Endothelial cell of umbilical vein (primary cell): Measurements from ENCODE around the gene BZW2. TPM values are rescaled to one million over a fixed set of nuclear protein-coding genes. Genes with fewer than 3 reads are reported as not detected.

ENCODE experiments used
- BruUV-seq: library from RNA; stranded (reverse); fragments of 400-500 nt; replicated peaks from 2 replicates; lab custom pipeline; 2021; lab: Mats Ljungman, UMichigan
- CTCF ChIA-PET: fragments of 300-600, 350-600 bp; sonication (Branson Sonifier 250); formaldehyde crosslinking; loops from one replicate; lab custom pipeline; 2021; ENCODE audit warnings: antibody characterized with exemption, inconsistent platforms; lab: Charles Lee
- POLR2A ChIA-PET: fragments of 300-600, 350-600 bp; sonication (Branson Sonifier 250); formaldehyde crosslinking; loops from one replicate; lab custom pipeline; 2021; ENCODE audit warnings: antibody characterized with exemption, inconsistent platforms; lab: Charles Lee
- DNase-seq: peaks from one replicate; pipeline ENCODE4 v3.0.0-alpha.2; 2011; ENCODE audit warnings: low read depth, low spot score
- FAIRE-seq: peaks from 2 replicates; lab custom pipeline; 2011; peaks lifted over from hg19 to GRCh38; lab: Jason Lieb, UNC
- H2AFZ ChIP-seq: 2 replicates; pipeline ENCODE4 v1.6.0; 2012; ENCODE audit warnings: low read depth, low read length, control low read depth, inconsistent platforms
- H3K27ac ChIP-seq: 2 replicates; pipeline ENCODE4 v1.5.1; 2011; ENCODE audit warnings: low read depth, mild to moderate bottlenecking, control low read depth, low read length, moderate library complexity; ENCODE audit not compliant: insufficient read depth
- H3K27me3 ChIP-seq, 2 experiments: 2 replicates each; pipeline versions ENCODE4 v1.6.0 to v1.6.1; 2011; ENCODE audit warnings: low read length in 2 of 2, mixed read lengths in 1 of 2; ENCODE audit not compliant: control insufficient read depth in 2 of 2, insufficient read depth in 2 of 2
- H3K36me3 ChIP-seq, 2 experiments: 2 replicates in 1 of 2; 3 replicates in 1 of 2; pipeline ENCODE4 v1.5.1; 2011; ENCODE audit warnings: low read length in 2 of 2, mild to moderate bottlenecking in 1 of 2, moderate library complexity in 1 of 2; ENCODE audit not compliant: control insufficient read depth in 2 of 2, insufficient read depth in 2 of 2; ENCODE audit errors: extremely low read depth in 1 of 2
- H3K4me1 ChIP-seq: 3 replicates; pipeline ENCODE4 v1.5.1; 2011; ENCODE audit warnings: mild to moderate bottlenecking, low read length; ENCODE audit not compliant: control insufficient read depth, insufficient read depth; ENCODE audit errors: extremely low read depth
- H3K4me2 ChIP-seq: 2 replicates; pipeline ENCODE4 v1.6.1; 2011; ENCODE audit warnings: low read length, control low read depth, mixed read lengths; ENCODE audit not compliant: insufficient read depth
- H3K4me3 ChIP-seq, 3 experiments: fragments of 200-600 bp in 1 of 3; sonication (generic), shearing (Covaris generic) in 1 of 3; replicated peaks in 1 of 3; 2 replicates each; pipeline ENCODE4 v1.5.1; 2011 to 2016; ENCODE audit warnings: control low read depth in 3 of 3, low read length in 3 of 3, mild to moderate bottlenecking in 2 of 3, inconsistent platforms in 1 of 3, low read depth in 1 of 3, moderate library complexity in 1 of 3; ENCODE audit not compliant: insufficient read depth in 1 of 3
- H3K79me2 ChIP-seq: 2 replicates; pipeline ENCODE4 v1.6.0; 2012; ENCODE audit warnings: low read length, inconsistent platforms; ENCODE audit not compliant: control insufficient read depth, insufficient read depth
- H3K9ac ChIP-seq: replicated peaks from 2 replicates; pipeline ENCODE3; 2011; ENCODE audit warnings: low read length, control low read depth; ENCODE audit not compliant: insufficient read depth; ENCODE audit errors: extremely low read depth
- H3K9me1 ChIP-seq: replicated peaks from 3 replicates; pipeline ENCODE4 v1.6.0; 2011; ENCODE audit warnings: mild to moderate bottlenecking, low read length; ENCODE audit not compliant: control insufficient read depth, insufficient read depth; ENCODE audit errors: extremely low read depth
- H3K9me3 ChIP-seq: replicated peaks from 2 replicates; pipeline ENCODE4 v1.5.1; 2012; ENCODE audit warnings: low read length, inconsistent platforms; ENCODE audit not compliant: control insufficient read depth, insufficient read depth
- H4K20me1 ChIP-seq: replicated peaks from 2 replicates; pipeline ENCODE3; 2011; ENCODE audit warnings: mild to moderate bottlenecking, low read length; ENCODE audit not compliant: control insufficient read depth, insufficient read depth; ENCODE audit errors: extremely low read depth
- EZH2 ChIP-seq: IDR thresholded peaks from 2 replicates; pipeline ENCODE4 v1.6.1; 2012; ENCODE audit warnings: borderline replicate concordance, low read depth, mild to moderate bottlenecking, moderate library complexity, low read length, inconsistent platforms; ENCODE audit not compliant: severe bottlenecking
- FOS ChIP-seq: IDR thresholded peaks from 2 replicates; pipeline ENCODE4 v1.6.1; 2011; ENCODE audit warnings: mild to moderate bottlenecking, low read length, moderate library complexity, borderline replicate concordance; ENCODE audit not compliant: insufficient read depth
- GATA2 ChIP-seq: IDR thresholded peaks from 2 replicates; pipeline ENCODE4 v1.7.0; 2011; ENCODE audit warnings: low read depth, mild to moderate bottlenecking, moderate library complexity, mixed read lengths, low read length; ENCODE audit not compliant: insufficient read length, insufficient read depth
- JUN ChIP-seq: IDR thresholded peaks from 2 replicates; pipeline ENCODE4 v1.6.1; 2011; ENCODE audit warnings: borderline replicate concordance, low read depth; ENCODE audit not compliant: insufficient read length, insufficient read depth
- MYC ChIP-seq: IDR thresholded peaks from one replicate; pipeline ENCODE4 v1.6.1; 2011; ENCODE audit warnings: mild to moderate bottlenecking, low read depth, low read length
- POLR2A ChIP-seq: IDR thresholded peaks from 2 replicates; pipeline ENCODE4 v1.6.1; 2012; ENCODE audit warnings: low read depth, mild to moderate bottlenecking, control low read depth, low read length
- POLR2AphosphoS5 ChIP-seq: IDR thresholded peaks from 2 replicates; pipeline ENCODE4 v1.6.1; 2012; ENCODE audit warnings: low read depth, mild to moderate bottlenecking, control low read depth, low read length, moderate library complexity; ENCODE audit not compliant: insufficient read depth
- dilution Hi-C: fragments of 300-500 bp; cut with MboI; formaldehyde crosslinking; loops from one replicate; pipeline ENCODE4 v1.15.0; 2019; ENCODE audit warnings: low sequenced_read_pairs; ENCODE audit not compliant: extremely low pct_ligation_motif_present
- intact Hi-C: fragments of 100-400 bp; cut with micrococcal nuclease; formaldehyde crosslinking; loops from one replicate; pipeline ENCODE4 v1.10.0; 2022
- polyA plus RNA-seq, 4 experiments: library from polyadenylated mRNA; depleted of rRNA in 3 of 4; stranded (reverse) in 3 of 4; unstranded in 1 of 4; fragments of >200 nt; gene quantifications; 2 replicates each; pipeline versions ENCODE4 v1.2.1 to v1.2.3, GENCODE V29; 2011 to 2012; ENCODE audit warnings: missing spikeins in 1 of 4
- total RNA-seq: library from RNA; stranded (reverse); gene quantifications from 2 replicates; pipeline ENCODE4 v1.2.3, GENCODE V29; 2021
- TF ChIP-seq, protein P1 (sequence below), 2 donors: IDR thresholded peaks; 1 replicate in 1 of 2; 2 replicates in 1 of 2; pipeline ENCODE4 v1.5.1; 2011; ENCODE audit warnings: low read length in 2 of 2, mild to moderate bottlenecking in 2 of 2, moderate library complexity in 2 of 2, control low read depth in 1 of 2, inconsistent platforms in 1 of 2, low read depth in 1 of 2; ENCODE audit not compliant: insufficient read depth in 1 of 2; ENCODE audit errors: extremely low read depth in 1 of 2
- TF ChIP-seq, protein P2 (sequence below): IDR thresholded peaks from 2 replicates; pipeline ENCODE4 v1.6.1; 2011; ENCODE audit not compliant: insufficient read depth, insufficient read length

BZW2 gene
- total and polyA plus RNA-seq, 2 donors (not counting 3 experiments of a cell fraction or from before 2014, with no cell fraction given) = 39.7 to 106 TPM

DNA sequence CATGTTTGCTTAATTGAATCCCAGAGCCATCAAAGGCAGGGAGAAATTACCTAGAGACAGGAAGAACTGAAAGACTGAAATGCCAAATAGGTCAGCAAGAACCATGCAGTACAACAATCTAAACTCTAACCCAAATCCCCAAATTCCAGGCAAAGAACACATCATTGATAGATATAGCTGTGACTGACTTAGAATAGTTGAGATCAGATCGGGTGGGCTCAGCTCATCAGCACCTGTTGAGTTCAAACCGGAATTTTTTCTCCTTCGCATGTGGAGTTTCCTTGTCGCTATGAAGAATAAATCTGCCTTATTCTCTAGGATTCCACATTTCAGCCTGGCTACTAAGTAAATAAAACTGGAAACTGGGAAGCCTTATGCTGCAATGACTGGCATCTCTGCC is 1.8 kb upstream of the BZW2 start:
- Histone ChIP-seq H3K4me2 (peak overlapping the region; percentile 52), H3K79me2 (peaks cover 33% of the 10 kb centered on the region), H3K36me3 (no peaks in the 10 kb centered on the region), H2AFZ (peak overlapping the region; percentile 94), H4K20me1 (no peaks in the 10 kb centered on the region), H3K9ac (no peak overlapping the region), H3K4me3 (peak overlapping the region in 2 of 3 experiments; percentile 74 to 98), H3K9me3 (no peaks in the 10 kb centered on the region), H3K9me1 (no peaks in the 10 kb centered on the region), H3K4me1 (peaks cover 29% of the 10 kb centered on the region), H3K27ac (no peak overlapping the region), H3K27me3 (no peaks in the 10 kb centered on the region)
- intact Hi-C loops = no loop called here
- CTCF ChIA-PET = no interaction called here
- TF ChIP-seq POLR2AphosphoS5 (no peak), POLR2A (no peak), MYC (no peak), EZH2 (no peak), GATA2 (no peak), JUN (no peak), FOS (no peak)
- TF ChIP-seq, protein P1, sequence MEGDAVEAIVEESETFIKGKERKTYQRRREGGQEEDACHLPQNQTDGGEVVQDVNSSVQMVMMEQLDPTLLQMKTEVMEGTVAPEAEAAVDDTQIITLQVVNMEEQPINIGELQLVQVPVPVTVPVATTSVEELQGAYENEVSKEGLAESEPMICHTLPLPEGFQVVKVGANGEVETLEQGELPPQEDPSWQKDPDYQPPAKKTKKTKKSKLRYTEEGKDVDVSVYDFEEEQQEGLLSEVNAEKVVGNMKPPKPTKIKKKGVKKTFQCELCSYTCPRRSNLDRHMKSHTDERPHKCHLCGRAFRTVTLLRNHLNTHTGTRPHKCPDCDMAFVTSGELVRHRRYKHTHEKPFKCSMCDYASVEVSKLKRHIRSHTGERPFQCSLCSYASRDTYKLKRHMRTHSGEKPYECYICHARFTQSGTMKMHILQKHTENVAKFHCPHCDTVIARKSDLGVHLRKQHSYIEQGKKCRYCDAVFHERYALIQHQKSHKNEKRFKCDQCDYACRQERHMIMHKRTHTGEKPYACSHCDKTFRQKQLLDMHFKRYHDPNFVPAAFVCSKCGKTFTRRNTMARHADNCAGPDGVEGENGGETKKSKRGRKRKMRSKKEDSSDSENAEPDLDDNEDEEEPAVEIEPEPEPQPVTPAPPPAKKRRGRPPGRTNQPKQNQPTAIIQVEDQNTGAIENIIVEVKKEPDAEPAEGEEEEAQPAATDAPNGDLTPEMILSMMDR (IDR thresholded peaks at IDR 0.05; ENCODE audit: extremely low read depth in 1 of 2, insufficient read depth in 1 of 2, low read depth in 1 of 2, low read length in 2 of 2) = no peak
- TF ChIP-seq, protein P2, sequence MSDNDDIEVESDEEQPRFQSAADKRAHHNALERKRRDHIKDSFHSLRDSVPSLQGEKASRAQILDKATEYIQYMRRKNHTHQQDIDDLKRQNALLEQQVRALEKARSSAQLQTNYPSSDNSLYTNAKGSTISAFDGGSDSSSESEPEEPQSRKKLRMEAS = no peak
- TSS peak; percentile 20 for BruUV-seq
- dilution Hi-C loops = no loop called here
- POLR2A ChIA-PET = no interaction called here
- FAIRE-seq (no peak), DNase-seq (no peak)
